Nephron (organoid): ENCODE measurements around the gene MYL7.

Experiments
- H3K27ac Mint-ChIP-seq, 3 experiments: 2 replicates each; pipeline ENCODE4 v1.8.0; 2020; ENCODE audit warnings: mixed read lengths in 3 of 3, mild to moderate bottlenecking in 2 of 3, moderate library complexity in 1 of 3
- H3K27me3 Mint-ChIP-seq: 2 replicates; pipeline ENCODE4 v1.8.0; 2021; ENCODE audit warnings: low read depth, mild to moderate bottlenecking, moderate library complexity, mixed read lengths
- H3K36me3 Mint-ChIP-seq: 2 replicates; pipeline ENCODE4 v1.8.0; 2020; ENCODE audit warnings: low read depth, mixed read lengths
- H3K4me1 Mint-ChIP-seq: 2 replicates; pipeline ENCODE4 v1.8.0; 2020; ENCODE audit warnings: mixed read lengths
- H3K4me3 Mint-ChIP-seq, 3 experiments: 2 replicates each; pipeline ENCODE4 v1.8.0; 2020; ENCODE audit warnings: mild to moderate bottlenecking in 3 of 3, mixed read lengths in 3 of 3, moderate library complexity in 2 of 3
- H3K9me3 Mint-ChIP-seq: 2 replicates; pipeline ENCODE4 v1.8.0; 2020; ENCODE audit warnings: mixed read lengths
- TF ChIP-seq, protein P1 (sequence below), 3 experiments: fragments of 200-600 bp; sonication (generic); IDR thresholded peaks; one replicate each; pipeline ENCODE4 v1.5.0; 2021; ENCODE audit warnings: antibody characterized with exemption in 3 of 3; ENCODE audit not compliant: unreplicated experiment in 3 of 3

The MYL7 gene

DNA sequence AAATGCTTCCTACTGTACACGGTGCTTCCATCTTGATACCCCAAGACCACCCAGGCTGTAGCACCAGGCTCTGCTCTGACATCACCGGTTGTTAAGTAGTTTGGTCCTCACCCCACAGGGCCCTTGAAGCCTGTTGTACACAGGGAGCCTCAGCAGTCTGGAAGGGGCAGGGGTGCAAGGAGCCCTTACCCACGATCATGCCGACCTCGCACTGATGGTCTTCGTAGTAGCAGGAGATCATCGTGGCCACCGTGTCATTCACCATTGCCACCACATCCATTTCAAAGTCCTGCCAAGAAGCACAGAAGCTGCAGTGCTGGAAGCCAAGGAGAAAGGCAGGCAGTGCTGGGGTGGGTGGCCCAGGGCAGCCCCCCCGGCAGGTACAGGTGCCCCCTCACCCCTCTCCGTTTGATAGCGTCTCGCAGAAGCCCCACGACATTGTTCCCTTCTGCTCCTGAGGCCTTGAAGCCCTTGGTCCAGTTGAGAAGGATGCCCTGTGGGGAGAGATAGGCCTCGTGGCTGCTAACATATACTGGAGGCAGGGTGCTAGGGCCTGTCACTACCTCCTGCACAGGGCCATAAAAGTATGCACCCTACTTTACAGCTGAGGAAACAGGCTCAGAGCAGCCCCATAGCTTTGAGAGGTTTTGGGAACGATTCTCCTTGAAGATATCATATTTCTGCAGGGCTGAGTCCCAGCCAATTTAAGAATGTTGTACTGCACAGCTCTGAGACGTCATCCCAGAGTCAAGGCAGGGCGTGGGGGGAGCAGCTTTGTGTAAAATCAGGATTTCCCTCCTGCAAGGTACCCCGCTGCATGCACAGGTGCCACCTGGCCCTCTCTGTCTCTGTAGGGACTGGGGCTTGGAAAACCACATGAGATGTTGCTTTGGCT lies 8.7 kb upstream of the MYL7 start:
- no peaks in the 10 kb centered on the region for H3K9me3 Mint-ChIP-seq
- H3K27me3 Mint-ChIP-seq, result peaks cover 37% of the 10 kb centered on the region

DNA sequence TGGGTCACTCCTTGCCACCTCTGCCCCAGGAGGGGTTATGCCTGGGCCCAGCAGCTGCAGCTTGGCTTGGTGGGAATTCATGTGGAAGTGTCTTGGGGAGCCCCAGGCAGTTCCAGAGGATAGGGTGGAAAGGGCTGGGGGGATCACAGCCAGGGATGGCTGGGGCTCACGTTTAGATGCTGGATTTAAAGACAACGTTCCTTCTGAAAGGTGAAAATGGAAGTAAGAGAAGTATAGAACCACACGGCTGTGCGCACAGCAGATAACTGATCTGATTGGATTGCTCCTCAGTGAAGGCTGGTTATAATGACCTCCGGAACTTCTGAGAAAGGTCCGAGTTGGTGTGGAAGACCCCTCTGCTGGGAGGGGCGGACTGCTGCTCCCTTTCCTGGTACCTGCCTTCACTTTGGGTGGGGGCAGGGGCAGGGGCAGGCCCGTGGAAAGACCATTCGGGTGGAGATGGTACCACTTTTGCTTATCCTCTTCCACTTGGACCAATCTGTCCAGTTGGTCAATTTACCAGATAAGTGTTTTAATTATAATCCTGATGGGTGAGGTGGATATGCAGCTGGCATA lies 7.9 kb upstream of the MYL7 start:
- TF ChIP-seq, protein P1, sequence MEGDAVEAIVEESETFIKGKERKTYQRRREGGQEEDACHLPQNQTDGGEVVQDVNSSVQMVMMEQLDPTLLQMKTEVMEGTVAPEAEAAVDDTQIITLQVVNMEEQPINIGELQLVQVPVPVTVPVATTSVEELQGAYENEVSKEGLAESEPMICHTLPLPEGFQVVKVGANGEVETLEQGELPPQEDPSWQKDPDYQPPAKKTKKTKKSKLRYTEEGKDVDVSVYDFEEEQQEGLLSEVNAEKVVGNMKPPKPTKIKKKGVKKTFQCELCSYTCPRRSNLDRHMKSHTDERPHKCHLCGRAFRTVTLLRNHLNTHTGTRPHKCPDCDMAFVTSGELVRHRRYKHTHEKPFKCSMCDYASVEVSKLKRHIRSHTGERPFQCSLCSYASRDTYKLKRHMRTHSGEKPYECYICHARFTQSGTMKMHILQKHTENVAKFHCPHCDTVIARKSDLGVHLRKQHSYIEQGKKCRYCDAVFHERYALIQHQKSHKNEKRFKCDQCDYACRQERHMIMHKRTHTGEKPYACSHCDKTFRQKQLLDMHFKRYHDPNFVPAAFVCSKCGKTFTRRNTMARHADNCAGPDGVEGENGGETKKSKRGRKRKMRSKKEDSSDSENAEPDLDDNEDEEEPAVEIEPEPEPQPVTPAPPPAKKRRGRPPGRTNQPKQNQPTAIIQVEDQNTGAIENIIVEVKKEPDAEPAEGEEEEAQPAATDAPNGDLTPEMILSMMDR (IDR thresholded peaks at IDR 0.05; ENCODE audit: unreplicated experiment in 3 of 3), result no peak
- no peaks in the 10 kb centered on the region for H3K36me3 Mint-ChIP-seq
- peaks cover 49% of the 10 kb centered on the region for H3K4me1 Mint-ChIP-seq
- no peaks in the 10 kb centered on the region for H3K9me3 Mint-ChIP-seq
- H3K27me3 Mint-ChIP-seq, result peaks cover 39% of the 10 kb centered on the region
- peak overlapping the region in 2 of 3 experiments; percentile 65 to 92 for H3K27ac Mint-ChIP-seq
- H3K4me3 Mint-ChIP-seq, result peak overlapping the region in 1 of 3 experiments; percentile 36

More for the DNA sequence above, 8.7 kb upstream of the MYL7 start:
- Mint-ChIP-seq H3K4me1 (peaks cover 48% of the 10 kb centered on the region), H3K4me3 (peak overlapping the region in 1 of 3 experiments; percentile 15), H3K36me3 (no peaks in the 10 kb centered on the region), H3K27ac (peak overlapping the region; percentile 90 to 92 (median 91))
- TF ChIP-seq, protein P1 (IDR thresholded peaks at IDR 0.05; ENCODE audit: unreplicated experiment in 3 of 3), result no peak

GRCh38 chr7:44148166-44148565 lies 7.0 kb upstream of the MYL7 start:
- H3K27me3 Mint-ChIP-seq, result peaks cover 48% of the 10 kb centered on the region

GRCh38 chr7:44147026-44147991 lies 6.2 kb upstream of the MYL7 start:
- H3K27ac Mint-ChIP-seq, result peak overlapping the region; percentile 42 to 88 (median 45)
- no peaks in the 10 kb centered on the region for H3K9me3 Mint-ChIP-seq
- TF ChIP-seq, protein P1 (IDR thresholded peaks at IDR 0.05; ENCODE audit: unreplicated experiment in 3 of 3), result no peak
- H3K4me1 Mint-ChIP-seq, result peaks cover 58% of the 10 kb centered on the region
- peaks cover 48% of the 10 kb centered on the region for H3K27me3 Mint-ChIP-seq
- no peaks in the 10 kb centered on the region for H3K36me3 Mint-ChIP-seq
- H3K4me3 Mint-ChIP-seq, result peak overlapping the region in 2 of 3 experiments; percentile 48 to 63

More at GRCh38 chr7:44148166-44148565, 7.0 kb upstream of the MYL7 start:
- Mint-ChIP-seq H3K4me1 (peaks cover 58% of the 10 kb centered on the region), H3K9me3 (no peaks in the 10 kb centered on the region), H3K4me3 (no peak overlapping the region), H3K36me3 (no peaks in the 10 kb centered on the region), H3K27ac (peak overlapping the region in 2 of 3 experiments; percentile 88 to 92)
- TF ChIP-seq, protein P1 (IDR thresholded peaks at IDR 0.05; ENCODE audit: unreplicated experiment in 3 of 3), result no peak

DNA sequence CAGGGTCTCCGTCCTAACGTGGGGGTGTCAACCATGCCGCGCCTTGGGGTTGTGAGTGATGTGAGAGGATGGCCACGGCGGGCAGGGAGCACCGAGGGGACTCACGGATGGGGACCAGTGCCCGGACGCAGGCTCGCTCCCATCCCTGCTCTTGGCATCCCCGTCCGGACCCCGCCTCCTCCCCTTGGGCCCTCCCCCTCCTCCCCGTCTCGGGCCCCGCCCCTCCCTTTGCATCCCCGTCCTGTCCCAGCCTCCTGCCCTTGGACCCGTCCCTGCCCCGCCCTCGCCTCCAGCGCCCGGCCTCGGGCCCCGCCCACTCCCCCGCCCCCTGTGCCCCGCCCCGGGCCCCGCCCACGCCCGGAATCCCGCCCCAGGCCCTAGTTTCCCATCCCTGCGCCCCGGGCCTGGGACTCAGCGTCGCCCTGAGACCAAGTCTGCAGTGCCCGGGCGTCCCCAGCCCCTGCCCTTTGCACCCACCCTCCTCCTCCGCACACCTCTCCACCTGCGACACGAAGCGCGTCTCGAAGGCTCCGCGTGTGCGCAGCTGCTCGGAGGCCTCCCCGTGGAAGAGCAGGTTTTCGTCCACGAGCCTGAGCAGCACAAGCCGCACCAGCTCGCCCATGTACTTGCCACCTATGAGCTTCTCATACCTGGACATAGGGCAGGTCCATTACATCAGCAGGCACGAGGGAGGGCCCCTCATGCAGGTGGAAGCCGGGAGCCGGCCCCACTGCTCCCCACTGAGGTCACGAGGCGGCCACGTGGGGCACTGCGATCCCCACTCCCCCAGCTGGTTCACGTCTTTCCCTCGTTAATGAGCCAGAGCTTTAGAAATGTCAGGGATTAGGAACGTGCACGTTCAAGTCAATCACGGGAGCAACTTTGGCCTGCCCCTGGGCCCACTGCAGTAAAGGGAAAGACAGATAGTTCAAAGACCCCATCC lies 5.1 kb upstream of the MYL7 start:
- TF ChIP-seq, protein P1 (IDR thresholded peaks at IDR 0.05; ENCODE audit: unreplicated experiment in 3 of 3), result no peak

More for the DNA sequence above, 5.1 kb upstream of the MYL7 start:
- H3K27me3 Mint-ChIP-seq, result peaks cover 48% of the 10 kb centered on the region
- H3K9me3 Mint-ChIP-seq, result no peaks in the 10 kb centered on the region
- no peaks in the 10 kb centered on the region for H3K36me3 Mint-ChIP-seq
- peak overlapping the region; percentile 14 to 48 (median 42) for H3K27ac Mint-ChIP-seq
- peaks cover 51% of the 10 kb centered on the region for H3K4me1 Mint-ChIP-seq
- peak overlapping the region; percentile 63 to 73 (median 66) for H3K4me3 Mint-ChIP-seq
